ENCODE measurements around the gene ATAD2B. TPM values are rescaled to one million over a fixed set of nuclear protein-coding genes. Genes with fewer than 3 reads are reported as not detected.
A peak's percentile ranks its signal among the peaks of the same experiment; 100 is the strongest.

ATAD2B gene
- total and polyA plus RNA-seq, 2 of the 4 experiments (the other 2 are of a cell fraction), result 1.5 to 5.0 TPM

DNA sequence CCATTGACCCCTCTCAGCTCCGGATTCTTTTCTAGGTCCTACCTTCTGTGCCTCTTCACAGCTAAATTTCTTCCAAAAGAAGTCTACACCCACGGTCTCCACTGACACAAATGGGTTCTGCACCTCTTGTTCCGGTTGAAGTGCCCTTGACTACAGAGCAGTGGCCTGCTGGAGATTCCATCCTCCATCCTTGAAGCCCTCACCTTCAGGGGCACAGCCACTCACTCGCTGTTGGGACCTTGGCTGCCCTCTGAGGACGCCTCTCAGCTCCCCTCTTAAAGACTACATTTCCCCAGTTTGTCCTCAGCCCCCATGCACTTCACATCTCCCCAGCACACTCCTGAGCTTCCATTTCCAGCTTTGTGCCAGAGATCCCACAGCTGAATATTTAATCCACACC is 226.3 kb downstream of the ATAD2B start:
- Histone ChIP-seq H3K79me1 (ENCODE audit: low read depth in 1 of 2, low read length in 2 of 2) (peaks cover 0 to 21% of the 10 kb centered on the region in 2 experiments; a peak in 2 of 4 replicates), H2AK5ac (ENCODE audit: low read depth, low read length) (no peak overlapping the region), H3K4me3 (ENCODE audit: insufficient read depth, low read depth, low read length) (no peak overlapping the region), H3K36me3 (ENCODE audit: control insufficient read depth, insufficient read depth, low read length) (peaks cover 47% of the 10 kb centered on the region), H3K27me3 (ENCODE audit: control insufficient read depth, insufficient read depth, low read length) (no peaks in the 10 kb centered on the region), H3K9me3 (ENCODE audit: control insufficient read depth, insufficient read depth, low read length) (peaks cover 3% of the 10 kb centered on the region; the same call in 1 of the 2 replicates), H3K9ac (ENCODE audit: low read depth, low read length) (no peak overlapping the region), H2BK15ac (ENCODE audit: low read depth, low read length) (no peak overlapping the region), H3K18ac (ENCODE audit: low read depth, low read length) (no peak overlapping the region), H3K4ac (ENCODE audit: low read depth, low read length) (0 out of 2 replicates have a peak overlapping the region, but pooled peaks have one; percentile 16), H2AFZ (replicated peaks; ENCODE audit: low read length, poor library complexity) (no peak overlapping the region), H4K91ac (ENCODE audit: insufficient read depth, low read depth, low read length) (no peak overlapping the region), H4K5ac (ENCODE audit: low read depth, low read length) (no peak overlapping the region), H2BK20ac (ENCODE audit: low read depth, low read length) (no peak overlapping the region), H3K9me1 (ENCODE audit: insufficient read depth, low read length) (peaks cover 39% of the 10 kb centered on the region), H3K14ac (replicated peaks; ENCODE audit: low read depth, low read length) (no peak overlapping the region), H3K27ac (ENCODE audit: insufficient read depth, low read length) (no peak overlapping the region), H4K8ac (ENCODE audit: low read depth in 2 of 2, low read length in 2 of 2) (no peak overlapping the region), H2AK9ac (replicated peaks; ENCODE audit: low read depth, low read length, poor library complexity) (no peak overlapping the region), H2BK5ac (ENCODE audit: low read depth, low read length, poor library complexity, severe bottlenecking) (no peak overlapping the region), H4K20me1 (ENCODE audit: insufficient read depth, low read length) (peaks cover 13% of the 10 kb centered on the region), H3K23ac (ENCODE audit: low read depth, low read length) (no peak overlapping the region), H3K4me1 (ENCODE audit: control insufficient read depth, insufficient read depth, low read length) (peaks cover 19% of the 10 kb centered on the region), H2BK120ac (ENCODE audit: low read depth, low read length) (no peak overlapping the region), H3K56ac (ENCODE audit: extremely low read depth, insufficient read depth, low read length) (no peak overlapping the region), H3K4me2 (ENCODE audit: low read depth, low read length) (no peak overlapping the region)
- ChIA-PET POLR2A (ENCODE audit: unreplicated experiment) (no interaction called here), CTCF (no interaction called here)
- WGBS, 2 experiments (ENCODE audit: extremely low coverage in 2 of 2, insufficient read length in 1 of 2), result 100% methylated on average over 3 of the region's 5 CpGs; no CpG with 5 or more reads in 1 of the 2 experiments
- intact Hi-C loops (cut with micrococcal nuclease), result no loop called here
- BruUV-seq (replicated peaks), result no TSS peak
- no peak for ATAC-seq (ENCODE audit: low read depth)
- in situ Hi-C loops (cut with MboI; ENCODE audit: low sequenced_read_pairs), result no loop called here
- DNase-seq, result no peak
- dilution Hi-C loops (cut with HindIII; ENCODE audit: low sequenced_read_pairs, unreplicated experiment), result no loop called here
- TF ChIP-seq NFE2L2 (IDR thresholded peaks at IDR 0.05; ENCODE audit: low read depth, low read length), result no peak
- TF ChIP-seq, protein P1, sequence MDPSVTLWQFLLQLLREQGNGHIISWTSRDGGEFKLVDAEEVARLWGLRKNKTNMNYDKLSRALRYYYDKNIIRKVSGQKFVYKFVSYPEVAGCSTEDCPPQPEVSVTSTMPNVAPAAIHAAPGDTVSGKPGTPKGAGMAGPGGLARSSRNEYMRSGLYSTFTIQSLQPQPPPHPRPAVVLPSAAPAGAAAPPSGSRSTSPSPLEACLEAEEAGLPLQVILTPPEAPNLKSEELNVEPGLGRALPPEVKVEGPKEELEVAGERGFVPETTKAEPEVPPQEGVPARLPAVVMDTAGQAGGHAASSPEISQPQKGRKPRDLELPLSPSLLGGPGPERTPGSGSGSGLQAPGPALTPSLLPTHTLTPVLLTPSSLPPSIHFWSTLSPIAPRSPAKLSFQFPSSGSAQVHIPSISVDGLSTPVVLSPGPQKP (IDR thresholded peaks at IDR 0.05; ENCODE audit: borderline replicate concordance, low read depth, low read length), result no peak
- TF ChIP-seq BHLHE40 (IDR thresholded peaks at IDR 0.05; ENCODE audit: low read depth, low read length), result no peak
- no peak for TF ChIP-seq RCOR1 (IDR thresholded peaks at IDR 0.05; ENCODE audit: insufficient replicate concordance, low read length)
- no peak for TF ChIP-seq FOS (IDR thresholded peaks at IDR 0.05; ENCODE audit: low read depth, low read length)
- TF ChIP-seq RFX5 (IDR thresholded peaks at IDR 0.05; ENCODE audit: low read depth, low read length), result no peak
- no peak for TF ChIP-seq RAD21 (IDR thresholded peaks at IDR 0.05; ENCODE audit: low read length)
- no peak for TF ChIP-seq MXI1 (IDR thresholded peaks at IDR 0.05; ENCODE audit: borderline replicate concordance, low read depth, low read length)
- TF ChIP-seq CHD1 (IDR thresholded peaks at IDR 0.05; ENCODE audit: low read depth, low read length), result no peak
- TF ChIP-seq, protein P2, sequence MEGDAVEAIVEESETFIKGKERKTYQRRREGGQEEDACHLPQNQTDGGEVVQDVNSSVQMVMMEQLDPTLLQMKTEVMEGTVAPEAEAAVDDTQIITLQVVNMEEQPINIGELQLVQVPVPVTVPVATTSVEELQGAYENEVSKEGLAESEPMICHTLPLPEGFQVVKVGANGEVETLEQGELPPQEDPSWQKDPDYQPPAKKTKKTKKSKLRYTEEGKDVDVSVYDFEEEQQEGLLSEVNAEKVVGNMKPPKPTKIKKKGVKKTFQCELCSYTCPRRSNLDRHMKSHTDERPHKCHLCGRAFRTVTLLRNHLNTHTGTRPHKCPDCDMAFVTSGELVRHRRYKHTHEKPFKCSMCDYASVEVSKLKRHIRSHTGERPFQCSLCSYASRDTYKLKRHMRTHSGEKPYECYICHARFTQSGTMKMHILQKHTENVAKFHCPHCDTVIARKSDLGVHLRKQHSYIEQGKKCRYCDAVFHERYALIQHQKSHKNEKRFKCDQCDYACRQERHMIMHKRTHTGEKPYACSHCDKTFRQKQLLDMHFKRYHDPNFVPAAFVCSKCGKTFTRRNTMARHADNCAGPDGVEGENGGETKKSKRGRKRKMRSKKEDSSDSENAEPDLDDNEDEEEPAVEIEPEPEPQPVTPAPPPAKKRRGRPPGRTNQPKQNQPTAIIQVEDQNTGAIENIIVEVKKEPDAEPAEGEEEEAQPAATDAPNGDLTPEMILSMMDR (conservative IDR thresholded peaks at IDR 0.05; ENCODE audit: low read depth, low read length), result no peak
- TF ChIP-seq SMC3 (IDR thresholded peaks at IDR 0.05; ENCODE audit: low read depth, low read length), result no peak
- no peak for TF ChIP-seq POLR2A (IDR thresholded peaks at IDR 0.05; ENCODE audit: low read depth, low read length)
- no peak for TF ChIP-seq MAFK (IDR thresholded peaks at IDR 0.05; ENCODE audit: low read depth, low read length)
- TF ChIP-seq, protein P3, sequence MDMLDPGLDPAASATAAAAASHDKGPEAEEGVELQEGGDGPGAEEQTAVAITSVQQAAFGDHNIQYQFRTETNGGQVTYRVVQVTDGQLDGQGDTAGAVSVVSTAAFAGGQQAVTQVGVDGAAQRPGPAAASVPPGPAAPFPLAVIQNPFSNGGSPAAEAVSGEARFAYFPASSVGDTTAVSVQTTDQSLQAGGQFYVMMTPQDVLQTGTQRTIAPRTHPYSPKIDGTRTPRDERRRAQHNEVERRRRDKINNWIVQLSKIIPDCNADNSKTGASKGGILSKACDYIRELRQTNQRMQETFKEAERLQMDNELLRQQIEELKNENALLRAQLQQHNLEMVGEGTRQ (IDR thresholded peaks at IDR 0.05; ENCODE audit: low read depth, low read length), result no peak
- TF ChIP-seq CEBPB (IDR thresholded peaks at IDR 0.05; ENCODE audit: low read depth, low read length), result no peak
